ENCODE measurements around the gene DIAPH2.
"Not testable (repeated sequence)": the region's sequence is repeated elsewhere in the genome, so short reads cannot be mapped to it uniquely, and the experiment has no call there.

DIAPH2 gene

DNA sequence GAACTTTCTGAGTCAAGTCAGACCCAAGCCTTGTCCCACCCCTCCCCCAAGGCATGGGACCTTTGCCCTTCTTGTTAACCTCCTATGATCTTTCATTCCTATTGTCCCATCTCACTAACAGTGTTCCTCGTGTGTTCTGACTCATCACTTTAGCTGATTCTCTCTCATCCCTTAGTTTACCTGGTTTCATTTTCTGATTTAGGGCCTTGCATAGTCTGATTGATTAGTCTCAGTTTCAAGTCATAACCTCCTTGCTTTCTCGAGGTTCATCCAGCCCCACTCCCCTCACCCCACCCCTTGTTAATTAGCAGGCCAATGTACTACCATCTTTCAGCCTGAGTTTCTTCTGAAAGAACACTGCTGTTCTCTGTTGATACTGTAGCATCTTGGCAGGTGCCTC lies 716.5 kb downstream of the DIAPH2 start:
- DNase-seq: no peak

DNA sequence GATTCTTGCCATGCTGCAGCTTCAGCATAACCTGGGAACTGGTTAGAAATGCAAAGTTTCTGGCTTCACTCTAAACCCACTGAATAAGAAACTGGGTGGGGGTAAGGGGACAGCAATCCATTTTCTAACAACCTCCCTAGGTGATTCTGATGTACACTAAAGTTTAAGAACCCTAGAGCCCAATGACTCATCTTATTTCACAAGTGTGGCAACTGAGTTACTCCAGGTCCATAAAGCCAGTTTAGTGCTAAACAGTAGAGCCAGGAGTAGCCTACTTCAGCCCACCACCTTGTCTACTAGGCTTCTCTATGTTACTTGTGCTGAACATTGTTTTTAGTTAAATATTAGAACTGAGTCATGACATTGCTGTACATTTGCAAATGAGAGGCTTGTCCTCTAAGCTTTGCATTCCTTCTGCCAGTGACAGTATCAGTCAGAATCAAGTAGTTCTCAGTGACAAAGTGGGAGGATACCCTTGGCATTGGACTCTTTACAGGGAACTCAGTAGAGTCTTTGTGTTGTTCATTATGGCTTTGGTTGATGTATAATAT lies 717.0 kb downstream of the DIAPH2 start:
- no peak for DNase-seq

GRCh38 chrX:97402333-97402732 lies 717.7 kb downstream of the DIAPH2 start:
- DNase-seq: no peak

DNA sequence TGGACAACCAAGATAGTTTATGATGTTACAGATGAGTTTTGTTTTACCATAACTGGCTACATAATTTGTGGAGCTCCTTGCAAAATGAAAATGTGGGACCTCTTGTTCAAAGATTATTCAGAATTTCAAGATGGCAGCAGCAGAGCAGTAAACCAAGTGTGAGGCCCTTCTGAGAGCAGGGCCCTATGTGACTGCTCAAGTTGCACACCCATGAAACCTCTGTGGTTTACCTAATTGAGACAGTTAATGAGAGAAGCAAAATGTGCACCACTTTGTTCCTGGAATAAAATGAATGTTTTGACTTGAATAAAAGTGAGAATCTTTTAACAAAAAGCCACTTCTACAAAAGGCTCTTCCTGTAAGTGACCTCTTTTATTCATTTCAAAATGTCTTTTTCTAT lies 718.3 kb downstream of the DIAPH2 start:
- no peak for DNase-seq

- DNase-seq: no peak
Observed at GRCh38 chrX:97405031-97405660, 720.5 kb downstream of the DIAPH2 start.

GRCh38 chrX:97409632-97410415 lies 725.2 kb downstream of the DIAPH2 start:
- DNase-seq: not testable (repeated sequence)

DNA sequence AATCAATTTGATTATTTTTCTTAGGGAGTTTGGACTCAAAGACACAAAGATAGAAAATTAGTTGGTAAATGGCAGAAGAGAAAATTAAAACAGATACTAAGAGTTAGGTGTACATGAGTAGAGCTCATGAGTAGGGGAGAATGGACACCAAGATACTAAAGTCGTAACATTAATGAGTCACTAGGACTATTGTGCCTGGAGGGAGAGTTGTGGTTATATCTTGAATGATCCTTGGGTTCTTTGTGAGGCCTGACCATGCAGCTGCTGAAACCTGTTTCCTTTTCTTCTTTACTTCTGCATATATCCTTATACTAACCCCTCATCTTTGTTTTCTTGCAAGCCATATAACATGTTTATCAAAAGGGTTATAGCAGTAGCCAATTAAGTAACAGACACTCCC lies 731.8 kb downstream of the DIAPH2 start:
- no peak for DNase-seq

DNA sequence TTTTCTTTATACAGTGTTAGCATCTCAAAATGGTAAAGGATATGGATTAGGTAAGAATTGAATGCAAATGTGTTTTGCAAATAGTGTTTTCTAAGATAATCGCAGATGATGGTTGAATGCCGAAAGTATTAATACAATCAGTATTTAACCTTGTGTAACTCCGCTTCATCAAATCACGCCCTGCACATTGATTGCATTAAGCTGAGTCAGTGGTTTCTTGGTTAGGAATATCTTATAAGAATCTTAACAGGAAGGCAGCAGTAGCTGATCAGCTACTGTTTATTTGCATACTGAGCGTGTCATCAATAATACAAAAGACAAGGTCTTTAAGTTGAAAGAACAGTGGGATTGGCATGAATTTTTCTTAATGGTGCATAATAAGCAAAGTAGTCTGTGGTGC lies 744.5 kb downstream of the DIAPH2 start:
- no peak for DNase-seq

DNA sequence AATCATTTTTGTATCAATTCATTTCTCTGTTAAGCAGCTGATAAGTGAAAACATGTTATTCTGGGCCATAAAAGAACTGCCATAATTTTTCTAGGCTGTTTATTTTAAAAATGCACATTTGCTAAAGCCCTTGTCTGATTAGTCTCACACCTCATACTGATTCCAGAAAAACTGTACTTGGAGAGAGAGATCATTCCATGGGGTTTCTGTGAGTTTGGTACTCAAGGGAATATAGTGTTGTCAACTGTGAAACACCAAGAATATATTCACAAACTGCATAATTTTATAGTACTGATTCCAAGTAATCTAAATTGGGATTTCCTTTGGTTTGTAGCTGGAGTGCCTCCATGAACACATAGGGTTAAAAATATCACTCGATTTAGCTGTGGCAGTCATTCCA lies 746.6 kb downstream of the DIAPH2 start:
- DNase-seq: no peak

GRCh38 chrX:97446298-97446882 lies 761.7 kb downstream of the DIAPH2 start:
- no peak for DNase-seq

DNA sequence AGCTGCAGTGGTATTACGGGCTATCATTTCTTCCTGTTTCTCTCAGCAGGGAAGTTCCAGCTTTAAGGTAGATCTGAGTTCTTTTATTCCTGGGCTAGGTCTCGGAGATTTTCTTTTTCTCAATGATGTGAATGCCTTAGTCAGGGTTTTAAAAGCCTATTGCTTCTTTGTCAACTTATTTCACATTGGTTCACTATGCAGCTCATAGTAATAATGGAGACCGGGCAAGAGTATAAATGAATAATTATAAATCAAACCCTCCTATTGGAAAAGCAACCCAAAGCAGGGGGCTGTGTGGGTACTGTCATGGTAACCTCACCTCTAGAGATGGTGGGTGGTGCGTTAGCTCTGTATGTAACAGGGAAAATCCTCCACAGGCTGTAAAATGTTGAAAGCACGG lies 762.7 kb downstream of the DIAPH2 start:
- DNase-seq: no peak

DNA sequence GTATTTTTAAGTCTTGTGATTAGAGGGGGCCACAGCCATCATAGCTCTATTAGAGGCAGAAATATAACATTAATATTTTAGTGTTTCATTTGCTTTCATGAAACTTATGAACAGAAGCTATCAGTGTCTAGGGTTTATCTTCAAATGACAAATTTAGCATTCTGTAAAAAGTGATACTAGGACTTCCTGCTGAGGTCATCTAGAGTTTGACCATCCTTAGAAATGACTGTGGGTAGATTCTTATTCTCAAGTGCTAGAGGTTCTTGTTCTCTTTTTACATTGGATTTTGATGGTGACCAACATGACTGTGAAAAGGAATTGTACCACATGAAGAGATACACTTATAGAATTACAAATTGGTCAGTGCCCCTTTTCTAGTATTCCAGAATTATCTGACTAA lies 767.6 kb downstream of the DIAPH2 start:
- no peak for DNase-seq

DNA sequence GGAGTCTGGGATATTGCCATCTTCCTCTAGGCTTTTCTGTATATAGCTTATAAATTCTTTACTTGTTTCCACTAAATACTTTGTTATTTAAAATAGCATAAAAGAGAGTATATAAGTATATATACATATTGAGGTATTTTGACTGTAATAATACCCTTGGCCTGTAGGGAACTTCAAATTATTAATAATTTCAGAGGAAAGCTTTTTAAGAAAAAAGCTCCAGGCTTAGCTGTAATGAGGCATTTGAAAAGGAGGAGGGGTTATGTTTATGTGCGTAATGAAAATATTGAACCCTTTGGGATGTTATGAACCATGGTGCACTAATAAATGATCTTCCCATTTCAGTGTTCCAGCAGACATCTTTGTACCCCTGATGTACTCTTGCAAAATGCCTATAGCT lies 777.1 kb downstream of the DIAPH2 start:
- DNase-seq: no peak

DNA sequence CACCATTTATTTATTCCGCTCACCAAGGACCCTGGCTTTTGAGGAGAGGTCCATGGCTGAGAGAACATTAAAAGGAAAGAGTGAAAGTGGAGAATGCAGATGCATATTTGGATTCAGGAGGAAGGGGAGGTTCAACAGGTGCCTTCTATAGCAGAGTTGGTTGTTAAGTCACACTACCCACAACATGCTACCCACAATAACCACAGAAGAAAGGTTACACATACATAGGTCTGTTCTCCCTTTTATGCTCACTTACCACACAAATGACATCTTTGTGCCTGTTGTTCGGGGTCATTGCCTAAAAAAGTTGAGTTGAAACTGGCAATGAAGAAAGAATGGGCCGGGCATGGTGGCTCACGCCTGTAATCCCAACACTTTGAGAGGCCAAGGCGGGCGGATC lies 786.4 kb downstream of the DIAPH2 start:
- DNase-seq: no peak

DNA sequence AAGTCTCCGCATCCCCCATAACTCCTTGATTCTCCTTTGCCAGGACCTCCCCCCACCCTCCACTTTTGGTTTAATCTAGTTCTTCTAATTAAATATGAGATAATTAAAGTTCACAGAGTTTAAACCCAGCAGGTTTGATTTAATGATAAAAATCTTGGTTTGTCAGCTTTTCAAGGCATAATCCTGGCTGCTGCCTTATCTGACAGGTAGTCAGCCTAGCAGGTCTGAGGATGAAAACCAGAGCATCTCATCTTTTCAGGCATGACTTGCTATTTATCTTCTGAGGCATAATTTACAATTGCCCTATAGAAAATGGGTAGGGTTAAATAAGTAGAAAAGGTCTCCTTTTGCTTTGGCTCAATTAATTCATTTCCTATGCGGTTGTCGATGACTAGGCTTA lies 790.3 kb downstream of the DIAPH2 start:
- DNase-seq: no peak

GRCh38 chrX:97479106-97479890 lies 794.7 kb downstream of the DIAPH2 start:
- no peak for DNase-seq

GRCh38 chrX:97481228-97481627 lies 796.6 kb downstream of the DIAPH2 start:
- no peak for DNase-seq

DNA sequence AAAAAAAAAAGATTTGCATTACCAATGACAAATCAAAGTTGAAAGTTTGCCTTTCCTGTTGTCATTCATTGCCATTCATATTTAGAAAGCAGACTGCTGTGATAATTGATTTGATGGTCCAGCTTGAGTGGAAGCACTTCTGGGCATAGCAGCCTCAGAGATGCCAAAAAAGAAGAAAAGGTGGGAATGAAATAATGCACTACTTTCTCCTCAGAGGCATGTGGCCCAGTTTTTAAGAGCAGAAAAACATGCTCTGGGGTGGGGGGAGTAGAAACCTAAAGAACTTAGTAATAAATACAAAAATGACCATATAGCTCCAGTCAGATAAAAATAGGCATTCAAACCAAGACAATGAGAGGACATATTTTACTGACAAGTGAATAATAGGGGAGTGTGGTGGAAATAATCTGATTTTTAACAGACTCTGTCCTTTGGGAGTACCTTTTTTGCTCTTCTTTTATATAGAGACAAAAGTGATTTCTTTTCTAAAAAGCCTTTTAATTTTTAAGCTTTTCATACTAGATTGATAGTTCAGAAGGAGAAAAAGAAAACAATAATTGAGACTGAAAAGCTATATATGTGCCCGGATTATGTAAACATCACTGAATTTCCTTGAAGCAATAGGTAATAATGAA lies 798.1 kb downstream of the DIAPH2 start:
- DNase-seq: no peak

GRCh38 chrX:97490656-97491055 lies 806.0 kb downstream of the DIAPH2 start:
- DNase-seq: no peak

- no peak for DNase-seq
Observed at GRCh38 chrX:97494756-97495372, 810.2 kb downstream of the DIAPH2 start.

DNA sequence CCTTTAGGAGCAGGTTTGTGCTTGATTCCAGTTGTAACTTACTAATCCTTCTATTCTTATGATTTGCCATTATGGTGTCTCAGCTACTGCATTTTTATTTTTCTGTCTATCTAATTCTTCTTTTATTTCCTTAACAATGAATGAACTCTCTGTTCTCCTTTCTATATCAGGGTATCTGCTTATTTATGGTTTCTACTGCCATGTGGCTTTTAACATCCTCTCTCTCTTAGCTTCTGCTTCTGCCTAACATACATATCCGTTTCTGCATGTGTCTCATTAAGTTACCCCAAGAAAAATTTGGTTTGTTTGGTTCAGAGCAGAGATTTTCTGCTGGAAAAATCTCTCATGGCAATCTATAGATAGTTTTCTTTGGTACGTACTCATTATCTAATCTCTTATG lies 813.5 kb downstream of the DIAPH2 start:
- no peak for DNase-seq

DNA sequence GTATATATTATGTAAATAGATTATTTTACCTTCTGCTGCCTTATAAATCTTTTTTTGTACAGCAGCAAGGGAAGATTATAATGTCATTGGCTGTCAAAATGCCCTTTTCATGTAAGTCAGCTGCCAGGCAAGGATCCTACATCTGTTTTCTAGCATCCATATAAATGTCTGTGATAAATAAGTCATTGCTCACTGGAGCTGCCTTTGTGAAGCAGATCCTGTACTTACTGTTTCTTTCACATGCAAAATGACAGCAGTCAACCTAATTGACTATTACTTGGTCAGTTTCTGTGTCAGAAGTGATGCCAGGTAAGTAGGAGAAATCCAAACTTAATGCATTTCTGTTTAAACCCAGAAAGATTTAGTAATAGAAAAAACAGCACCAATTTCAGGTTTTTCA lies 819.8 kb downstream of the DIAPH2 start:
- DNase-seq: no peak
